ENCODE data around the gene MPND. TPM values are rescaled to one million over a fixed set of nuclear protein-coding genes. Genes with fewer than 3 reads are reported as not detected.

The MPND gene, protein sequence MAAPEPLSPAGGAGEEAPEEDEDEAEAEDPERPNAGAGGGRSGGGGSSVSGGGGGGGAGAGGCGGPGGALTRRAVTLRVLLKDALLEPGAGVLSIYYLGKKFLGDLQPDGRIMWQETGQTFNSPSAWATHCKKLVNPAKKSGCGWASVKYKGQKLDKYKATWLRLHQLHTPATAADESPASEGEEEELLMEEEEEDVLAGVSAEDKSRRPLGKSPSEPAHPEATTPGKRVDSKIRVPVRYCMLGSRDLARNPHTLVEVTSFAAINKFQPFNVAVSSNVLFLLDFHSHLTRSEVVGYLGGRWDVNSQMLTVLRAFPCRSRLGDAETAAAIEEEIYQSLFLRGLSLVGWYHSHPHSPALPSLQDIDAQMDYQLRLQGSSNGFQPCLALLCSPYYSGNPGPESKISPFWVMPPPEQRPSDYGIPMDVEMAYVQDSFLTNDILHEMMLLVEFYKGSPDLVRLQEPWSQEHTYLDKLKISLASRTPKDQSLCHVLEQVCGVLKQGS
- 15.7 and 19.3 TPM in 2 replicates for total RNA-seq

DNA sequence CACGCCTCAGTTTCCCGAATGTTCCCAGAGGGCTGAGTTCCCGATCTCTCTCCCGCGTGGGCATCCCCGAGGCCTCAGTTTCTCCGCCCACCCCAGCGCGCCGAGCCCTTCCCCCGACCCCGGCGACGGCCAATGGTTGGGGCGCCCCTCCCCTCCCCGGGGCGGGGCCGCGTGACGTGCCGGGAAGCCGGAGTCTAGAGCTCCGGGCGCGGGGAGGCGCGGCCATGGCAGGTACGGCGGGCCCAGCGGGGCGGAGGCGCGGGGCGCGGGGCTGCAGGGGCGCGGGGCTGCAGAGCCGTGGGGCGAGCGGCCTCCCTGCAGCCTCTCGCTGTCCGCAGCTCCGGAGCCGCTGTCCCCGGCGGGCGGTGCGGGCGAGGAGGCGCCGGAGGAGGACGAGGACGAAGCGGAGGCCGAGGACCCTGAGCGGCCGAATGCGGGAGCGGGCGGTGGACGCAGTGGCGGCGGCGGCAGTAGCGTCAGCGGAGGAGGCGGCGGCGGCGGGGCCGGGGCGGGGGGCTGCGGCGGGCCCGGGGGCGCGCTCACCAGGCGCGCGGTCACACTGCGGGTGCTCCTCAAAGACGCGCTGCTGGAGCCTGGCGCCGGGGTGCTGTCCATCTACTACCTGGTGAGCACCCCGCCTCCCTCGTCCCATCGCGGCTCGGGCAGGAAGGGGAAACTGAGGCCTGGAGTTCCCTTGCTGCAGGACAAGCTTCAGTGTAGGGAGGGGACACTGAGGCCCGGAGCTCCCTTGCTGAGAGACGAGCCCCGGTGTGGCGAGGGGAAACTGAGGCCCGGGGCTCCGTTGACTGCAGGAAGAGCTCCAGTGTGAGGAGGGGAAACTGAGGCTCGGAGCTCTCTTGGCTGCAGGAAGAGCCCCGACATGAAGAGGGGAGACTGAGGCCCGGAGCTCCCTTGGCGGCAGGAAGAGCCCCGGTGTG lies at the start of gene MPND:
MPND (plus strand) TSS at position 193 of the 938 bp plus-strand sequence; CDS start at position 225, 32 bp downstream.
- Mint-ChIP-seq H3K4me3 (peak within 1 kb of the TSS; percentile 91), H3K4me1 (ENCODE audit: low read depth) (peaks cover 9% of the 10 kb centered on the region), H3K27me3 (ENCODE audit: insufficient read depth) (no peaks in the 10 kb centered on the region), H3K27ac (peak within 1 kb of the TSS; percentile 90), H3K36me3 (ENCODE audit: low read depth) (peaks cover 3% of the 10 kb centered on the region), H3K9me3 (no peaks in the 10 kb centered on the region)
- intact Hi-C loops (cut with micrococcal nuclease) = loop anchor here (1.0 to 2.0 kb wide), 8 partner anchors 15 to 771 kb away; partner anchors contain the start of genes APBA3, HMG20B, SH3GL1 and UBXN6
- DNase-seq (ENCODE audit: low spot score) = peak; percentile 96

- H3K4me3 Mint-ChIP-seq = no peak overlapping the region
- H3K27ac Mint-ChIP-seq = no peak overlapping the region
- no peaks in the 10 kb centered on the region for H3K27me3 Mint-ChIP-seq (ENCODE audit: insufficient read depth)
- H3K9me3 Mint-ChIP-seq = no peaks in the 10 kb centered on the region
- H3K36me3 Mint-ChIP-seq (ENCODE audit: low read depth) = no peaks in the 10 kb centered on the region
- no peak for DNase-seq (ENCODE audit: low spot score)
- intact Hi-C loops (cut with micrococcal nuclease) = no loop called here
- H3K4me1 Mint-ChIP-seq (ENCODE audit: low read depth) = peaks cover 13% of the 10 kb centered on the region
Measured at GRCh38 chr19:4294389-4294788, 49.0 kb upstream of the MPND start.

GRCh38 chr19:4295972-4296771 lies 47.2 kb upstream of the MPND start:
- H3K4me1 Mint-ChIP-seq (ENCODE audit: low read depth) = peaks cover 18% of the 10 kb centered on the region

GRCh38 chr19:4297901-4298809 lies 45.2 kb upstream of the MPND start:
- Mint-ChIP-seq H3K4me1 (ENCODE audit: low read depth) (peaks cover 36% of the 10 kb centered on the region), H3K4me3 (no peak overlapping the region), H3K36me3 (ENCODE audit: low read depth) (no peaks in the 10 kb centered on the region), H3K27ac (peak overlapping the region; percentile 73), H3K27me3 (ENCODE audit: insufficient read depth) (no peaks in the 10 kb centered on the region), H3K9me3 (no peaks in the 10 kb centered on the region)
- peak; percentile 4 for DNase-seq (ENCODE audit: low spot score)
- intact Hi-C loops (cut with micrococcal nuclease) = no loop called here

More at GRCh38 chr19:4295972-4296771, 47.2 kb upstream of the MPND start:
- H3K36me3 Mint-ChIP-seq (ENCODE audit: low read depth) = no peaks in the 10 kb centered on the region
- H3K27me3 Mint-ChIP-seq (ENCODE audit: insufficient read depth) = no peaks in the 10 kb centered on the region
- no peak overlapping the region for H3K27ac Mint-ChIP-seq
- intact Hi-C loops (cut with micrococcal nuclease) = no loop called here
- no peaks in the 10 kb centered on the region for H3K9me3 Mint-ChIP-seq
- no peak for DNase-seq (ENCODE audit: low spot score)
- H3K4me3 Mint-ChIP-seq = no peak overlapping the region

GRCh38 chr19:4298810-4299550 lies 44.4 kb upstream of the MPND start:
- no peak for DNase-seq (ENCODE audit: low spot score)
- Mint-ChIP-seq H3K36me3 (ENCODE audit: low read depth) (no peaks in the 10 kb centered on the region), H3K27ac (peak overlapping the region; percentile 73), H3K4me3 (peak overlapping the region; percentile 46), H3K27me3 (ENCODE audit: insufficient read depth) (no peaks in the 10 kb centered on the region), H3K4me1 (ENCODE audit: low read depth) (peaks cover 41% of the 10 kb centered on the region), H3K9me3 (no peaks in the 10 kb centered on the region)
- intact Hi-C loops (cut with micrococcal nuclease) = no loop called here

GRCh38 chr19:4300589-4300988 lies 42.8 kb upstream of the MPND start:
- H3K27ac Mint-ChIP-seq = peak overlapping the region; percentile 41
- peaks cover 45% of the 10 kb centered on the region for H3K4me1 Mint-ChIP-seq (ENCODE audit: low read depth)
- H3K4me3 Mint-ChIP-seq = peak overlapping the region; percentile 69
- H3K36me3 Mint-ChIP-seq (ENCODE audit: low read depth) = no peaks in the 10 kb centered on the region
- H3K27me3 Mint-ChIP-seq (ENCODE audit: insufficient read depth) = no peaks in the 10 kb centered on the region
- H3K9me3 Mint-ChIP-seq = no peaks in the 10 kb centered on the region
- intact Hi-C loops (cut with micrococcal nuclease) = loop anchor here (5.0 kb wide), 1 partner anchor 33 kb away; no protein-coding TSS in a partner anchor
- DNase-seq (ENCODE audit: low spot score) = no peak

- H3K9me3 Mint-ChIP-seq = no peaks in the 10 kb centered on the region
- peak overlapping the region; percentile 84 for H3K4me3 Mint-ChIP-seq
- peak overlapping the region; percentile 86 for H3K27ac Mint-ChIP-seq
- peaks cover 2% of the 10 kb centered on the region for H3K36me3 Mint-ChIP-seq (ENCODE audit: low read depth)
- intact Hi-C loops (cut with micrococcal nuclease) = loop anchor here (5.0 kb wide), 1 partner anchor 34 kb away; no protein-coding TSS in a partner anchor
- no peaks in the 10 kb centered on the region for H3K27me3 Mint-ChIP-seq (ENCODE audit: insufficient read depth)
- peaks cover 45% of the 10 kb centered on the region for H3K4me1 Mint-ChIP-seq (ENCODE audit: low read depth)
- no peak for DNase-seq (ENCODE audit: low spot score)
Measured at GRCh38 chr19:4301590-4302242, 41.6 kb upstream of the MPND start.

- intact Hi-C loops (cut with micrococcal nuclease) = loop anchor here (5.0 kb wide), 1 partner anchor 35 kb away; no protein-coding TSS in a partner anchor
- Mint-ChIP-seq H3K27ac (peak within 1 kb of the TSS; percentile 86), H3K27me3 (ENCODE audit: insufficient read depth) (no peaks in the 10 kb centered on the region)
Measured at GRCh38 chr19:4302243-4302640, 41.1 kb upstream of the MPND start, which contains the start of gene TMIGD2. Gene TMIGD2 (minus strand): TSS chr19:4302389. CDS start chr19:4302385, 4 bp downstream.

DNA sequence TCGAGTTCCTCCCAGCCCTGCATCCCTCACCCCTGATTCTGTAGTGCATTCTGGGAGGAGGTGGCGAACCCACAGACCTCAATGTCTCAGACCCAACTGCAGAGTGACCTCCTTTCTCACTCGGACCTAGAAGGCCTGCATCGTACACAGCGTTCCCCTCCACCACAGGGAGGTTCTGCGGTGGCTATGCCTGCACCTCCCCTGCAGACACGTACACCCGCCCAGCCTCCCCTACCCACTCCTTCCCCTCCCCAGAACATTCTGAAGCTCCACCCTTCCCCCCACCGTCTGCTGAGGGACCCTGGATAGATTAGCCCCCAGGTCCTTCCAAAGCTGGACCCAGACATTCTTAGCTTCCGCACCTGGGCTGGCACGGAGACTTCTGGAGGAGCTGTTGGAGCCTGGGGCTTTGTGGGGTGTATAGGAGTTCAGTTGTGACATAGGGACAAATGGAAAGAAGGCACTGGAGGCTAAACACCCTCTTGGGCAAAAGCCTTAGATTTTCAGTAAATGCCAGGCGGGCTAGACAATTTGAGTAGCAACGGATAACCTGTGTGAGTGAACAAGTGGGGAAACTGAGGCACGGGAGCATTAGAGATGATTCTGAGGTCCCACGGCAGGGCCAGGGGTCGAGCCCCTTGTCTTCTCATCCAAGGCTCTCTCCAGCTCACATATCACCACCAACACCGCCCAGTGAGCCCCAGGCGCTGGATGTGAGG lies 39.4 kb upstream of the MPND start:
- Mint-ChIP-seq H3K4me3 (peak overlapping the region; percentile 78), H3K9me3 (no peaks in the 10 kb centered on the region), H3K4me1 (ENCODE audit: low read depth) (peaks cover 34% of the 10 kb centered on the region), H3K27me3 (ENCODE audit: insufficient read depth) (no peaks in the 10 kb centered on the region), H3K36me3 (ENCODE audit: low read depth) (peaks cover 2% of the 10 kb centered on the region), H3K27ac (peak overlapping the region; percentile 70)
- intact Hi-C loops (cut with micrococcal nuclease) = loop anchor here (1.0 to 5.0 kb wide), 4 partner anchors 24 to 57 kb away; partner anchors contain the start of gene YJU2
- no peak for DNase-seq (ENCODE audit: low spot score)

More at GRCh38 chr19:4302243-4302640, 41.1 kb upstream of the MPND start, which contains the start of gene TMIGD2:
- H3K9me3 Mint-ChIP-seq = no peaks in the 10 kb centered on the region
- peaks cover 45% of the 10 kb centered on the region for H3K4me1 Mint-ChIP-seq (ENCODE audit: low read depth)
- H3K36me3 Mint-ChIP-seq (ENCODE audit: low read depth) = peaks cover 2% of the 10 kb centered on the region
- H3K4me3 Mint-ChIP-seq = peak within 1 kb of the TSS; percentile 84
- DNase-seq (ENCODE audit: low spot score) = no peak

Data from activated T-helper 1 cell treated with anti-CD3 and anti-CD28 coated beads, Interleukin-12 subunit alpha, Interleukin-12 subunit beta, Interleukin-2, Interleukin-4 antibody, amounts not matched to agents 30 ng/mL and 10 ng/mL and 1 ng/mL, durations not matched to agents 14 hours and 24 hours and 36 hours (primary cell).